CD4-positive, alpha-beta T cell treated with Interleukin-6 at 100 ng/mL for 8 hours (primary cell): ENCODE results near the gene RPA4.
"Not testable (repeated sequence)": the region's sequence is repeated elsewhere in the genome, so short reads cannot be mapped to it uniquely, and the experiment has no call there.

ENCODE experiments used
- DNase-seq: peaks from one replicate; pipeline ENCODE4 v3.0.0-alpha.2; 2020; ENCODE audit warnings: mixed read lengths, low spot score

The RPA4 gene, protein sequence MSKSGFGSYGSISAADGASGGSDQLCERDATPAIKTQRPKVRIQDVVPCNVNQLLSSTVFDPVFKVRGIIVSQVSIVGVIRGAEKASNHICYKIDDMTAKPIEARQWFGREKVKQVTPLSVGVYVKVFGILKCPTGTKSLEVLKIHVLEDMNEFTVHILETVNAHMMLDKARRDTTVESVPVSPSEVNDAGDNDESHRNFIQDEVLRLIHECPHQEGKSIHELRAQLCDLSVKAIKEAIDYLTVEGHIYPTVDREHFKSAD

DNA sequence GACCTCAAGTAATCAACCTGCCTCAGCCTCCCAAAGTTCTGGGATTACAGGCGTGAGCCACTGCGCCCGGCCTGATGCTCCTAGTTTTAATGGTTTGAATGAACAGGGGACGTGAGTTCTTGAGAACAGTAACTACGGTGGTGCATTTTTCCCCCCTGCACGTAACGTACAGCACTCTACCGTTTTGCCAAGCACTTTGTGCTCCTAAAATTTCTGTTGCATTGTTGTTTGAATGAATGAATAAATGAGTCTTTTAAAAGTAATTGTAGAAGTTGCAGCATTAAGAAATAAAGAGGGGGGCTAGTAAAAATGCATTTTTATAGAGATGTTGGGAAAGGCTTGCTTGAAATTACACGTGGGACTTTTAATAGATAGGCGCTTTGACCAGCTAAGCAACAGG, at the start of gene RPA4:
Gene RPA4 (plus strand): TSS at position 301 of the 400 bp plus-strand sequence. CDS start 403 bp downstream, outside the sequence.
- DNase-seq, result no peak

DNA sequence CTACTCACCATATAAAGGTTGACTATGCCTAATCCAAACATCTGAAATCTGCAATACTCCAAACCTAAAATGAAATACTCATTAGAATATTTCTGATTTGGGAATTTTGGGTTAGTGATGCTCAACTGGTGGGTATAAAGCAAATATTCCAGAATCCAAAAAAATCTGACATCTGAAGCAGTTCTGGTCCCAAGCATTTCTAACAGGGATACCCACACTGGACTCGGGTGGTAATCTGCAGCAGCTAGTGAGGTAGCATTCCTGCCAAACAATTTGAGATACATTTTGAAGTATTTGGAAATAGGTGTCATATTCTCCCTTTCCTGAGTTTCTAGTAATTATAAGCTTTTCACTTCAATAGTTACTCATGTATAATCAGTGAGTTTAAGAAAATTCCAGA, 49.6 kb upstream of the RPA4 start:
- DNase-seq, result no peak

DNA sequence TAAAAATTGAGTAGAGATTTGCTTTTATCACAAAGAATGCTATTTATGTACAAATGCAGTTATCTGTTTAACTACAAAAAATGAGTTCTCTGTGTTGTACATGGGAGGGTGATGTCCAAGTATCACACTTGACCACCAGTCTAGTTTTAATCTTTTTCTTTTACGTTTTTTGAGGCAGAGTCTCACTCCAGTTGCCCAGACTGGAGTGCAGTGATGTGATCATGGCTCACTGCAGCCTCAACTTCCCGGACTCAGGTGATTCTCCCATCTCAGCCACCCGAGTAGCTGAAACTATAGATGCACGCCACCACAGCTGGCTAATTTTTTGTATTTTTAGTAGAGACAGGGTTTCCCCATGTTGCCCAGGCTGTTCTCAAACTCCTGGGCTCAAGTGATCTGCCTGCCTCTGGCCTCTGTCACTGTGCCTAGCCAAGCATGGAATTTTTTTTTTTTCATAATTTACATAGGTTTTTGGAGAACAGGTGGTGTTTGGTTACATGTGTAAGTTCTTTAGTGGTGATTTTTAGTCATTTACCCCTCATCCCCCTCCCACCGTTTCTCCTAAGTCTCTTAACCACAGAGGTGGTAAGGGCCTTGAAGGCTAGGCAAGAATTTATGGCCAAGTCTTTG, 47.9 kb upstream of the RPA4 start:
- DNase-seq, result no peak

DNA sequence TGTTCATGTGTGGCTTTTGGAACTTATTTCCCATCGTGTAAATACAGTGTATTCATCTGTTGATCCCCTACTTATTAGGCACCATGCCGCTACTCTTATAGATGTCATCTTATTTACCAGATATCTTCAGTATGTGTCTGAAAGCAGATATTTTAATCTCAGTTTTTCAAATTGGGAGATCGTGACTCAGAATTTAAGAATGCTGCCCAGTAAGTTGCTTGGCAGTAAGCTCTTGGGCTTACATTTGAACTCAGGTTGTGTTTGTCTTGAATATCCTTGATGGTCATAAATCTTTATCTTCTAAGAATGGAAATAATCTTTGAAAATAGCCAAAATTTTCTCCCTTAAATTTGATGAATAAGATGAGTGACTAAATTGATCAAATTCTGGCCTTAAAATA, 45.9 kb upstream of the RPA4 start:
- DNase-seq, result no peak

DNA sequence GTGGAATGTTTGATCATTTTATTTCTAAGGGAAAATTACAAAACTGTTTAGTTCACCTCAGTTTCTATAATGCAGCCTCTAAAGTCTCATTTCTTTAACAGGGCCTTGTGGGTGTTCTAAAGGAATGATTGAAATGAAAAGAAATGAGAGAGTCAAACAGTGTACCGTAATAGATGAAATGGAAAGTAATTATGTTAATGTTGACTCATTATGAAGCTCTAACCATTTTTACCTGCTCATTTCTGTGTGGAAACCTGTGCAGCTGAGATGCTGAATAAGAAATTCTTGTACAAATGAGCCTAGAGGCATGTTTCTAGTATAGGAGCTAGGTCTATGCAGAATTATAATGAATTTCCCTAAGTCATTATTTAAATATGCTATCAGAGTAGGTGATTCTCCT, 45.2 kb upstream of the RPA4 start:
- no peak for DNase-seq

DNA sequence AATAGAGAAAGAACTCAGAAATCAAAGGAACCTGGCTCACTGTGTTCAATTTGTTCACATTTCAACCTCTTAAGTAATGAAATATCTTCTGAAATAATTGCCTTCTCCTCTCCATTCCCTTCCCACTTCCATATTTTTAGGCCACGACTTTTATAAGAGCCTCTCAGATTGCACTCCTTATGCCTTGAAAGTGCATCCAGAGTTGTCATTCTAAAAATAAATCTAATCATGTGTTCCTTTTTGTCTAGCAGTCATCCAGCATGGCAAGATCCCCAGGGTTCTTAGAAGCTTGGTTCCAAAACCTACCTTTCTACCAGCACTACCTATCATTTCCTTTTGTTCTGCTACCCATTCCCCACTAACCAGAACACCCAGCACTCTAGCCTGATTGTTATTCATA, 42.4 kb upstream of the RPA4 start:
- no peak for DNase-seq

DNA sequence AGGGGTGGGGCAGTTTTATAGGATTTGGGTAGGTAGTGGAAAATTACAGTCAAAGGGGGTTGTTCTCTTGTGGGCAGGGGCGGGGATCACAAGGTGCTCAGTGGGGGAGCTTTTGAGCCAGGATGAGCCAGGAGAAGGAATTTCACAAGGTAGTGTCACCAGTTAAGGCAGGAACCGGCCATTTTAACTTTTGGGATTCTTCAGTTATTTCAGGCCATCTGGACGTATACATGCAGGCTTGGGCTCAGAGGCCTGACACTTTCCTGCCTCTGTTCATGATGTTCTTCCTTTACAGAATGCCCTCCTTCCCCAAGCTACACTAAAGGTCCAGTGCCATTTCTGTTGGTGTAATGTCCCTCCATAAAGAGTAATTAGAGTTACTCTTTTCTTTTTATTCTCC, 41.8 kb upstream of the RPA4 start:
- DNase-seq, result not testable (repeated sequence)

DNA sequence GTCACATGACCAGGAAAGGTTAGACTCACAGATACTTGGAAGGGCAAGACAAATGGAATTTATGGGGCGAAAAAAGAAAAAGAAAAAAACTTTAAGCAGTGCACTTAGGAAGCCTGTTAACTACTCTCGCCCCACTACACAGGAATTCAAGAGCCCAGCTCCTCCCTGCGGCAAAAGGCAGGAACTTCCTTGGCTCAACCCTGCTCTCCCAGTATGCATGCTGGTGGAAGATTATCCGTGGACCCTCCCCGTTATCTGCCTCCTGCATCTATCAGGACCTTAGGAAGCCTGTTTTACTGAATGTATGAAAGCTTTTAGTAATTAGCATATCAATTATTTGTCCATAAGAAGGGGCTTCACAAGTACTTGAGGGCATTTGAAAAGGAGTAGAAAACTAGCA, 40.1 kb upstream of the RPA4 start:
- DNase-seq, result no peak

DNA sequence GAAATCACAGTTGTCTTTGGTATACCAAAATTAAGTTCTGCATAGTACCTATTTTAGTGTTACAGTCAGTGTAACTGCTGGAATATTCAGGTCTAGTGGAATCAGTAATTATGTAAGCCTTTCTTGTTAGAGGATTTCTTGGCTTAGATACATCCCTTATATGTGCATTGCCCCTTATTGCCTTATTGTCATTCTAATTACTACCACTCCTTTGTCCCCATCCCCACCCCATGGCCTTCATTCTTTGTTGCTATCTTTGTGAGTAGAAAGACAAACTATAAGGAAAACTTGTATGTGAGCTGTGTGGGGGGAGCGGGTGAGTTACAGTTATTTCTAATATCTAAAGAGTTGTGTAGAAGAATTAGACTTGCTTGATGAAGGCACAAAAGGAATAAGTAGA, 36.9 kb upstream of the RPA4 start:
- DNase-seq, result no peak

DNA sequence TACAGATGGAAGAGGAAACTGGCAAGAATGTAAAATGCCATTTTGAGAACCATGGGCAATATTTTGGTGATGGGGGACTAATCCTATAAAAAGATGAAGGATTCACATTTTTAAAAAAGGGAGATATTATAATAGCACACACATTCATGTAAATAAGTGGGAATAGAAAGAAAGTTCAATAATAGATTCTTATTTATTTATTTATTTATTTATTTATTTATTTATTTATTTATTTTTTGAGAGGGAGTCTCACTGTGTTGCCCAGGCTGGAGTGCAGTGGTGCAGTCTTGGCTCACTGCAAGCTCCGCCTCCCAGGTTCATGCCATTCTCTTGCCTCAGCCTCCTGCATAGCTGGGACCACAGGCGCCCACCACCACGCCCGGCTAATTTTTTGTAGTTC, 24.3 kb upstream of the RPA4 start:
- DNase-seq, result not testable (repeated sequence)

DNA sequence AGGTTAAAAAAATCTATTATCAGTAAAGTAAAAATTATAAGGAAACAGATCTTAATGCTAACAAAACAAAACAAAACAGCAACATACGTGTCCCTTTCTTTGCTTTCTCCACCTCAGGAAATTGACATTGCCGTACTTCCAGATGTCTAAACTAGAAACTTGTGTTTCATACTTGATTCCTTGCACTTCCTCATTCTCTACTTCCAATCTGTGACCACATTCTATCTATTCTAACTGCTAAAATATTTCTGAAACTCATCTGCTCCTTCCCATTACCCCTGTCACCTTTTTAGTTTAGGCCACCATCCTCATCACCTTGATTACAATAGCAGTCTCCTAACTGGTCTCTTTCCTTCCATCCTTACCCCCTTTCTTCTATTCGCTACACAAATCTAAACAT, 22.5 kb upstream of the RPA4 start:
- no peak for DNase-seq

DNA sequence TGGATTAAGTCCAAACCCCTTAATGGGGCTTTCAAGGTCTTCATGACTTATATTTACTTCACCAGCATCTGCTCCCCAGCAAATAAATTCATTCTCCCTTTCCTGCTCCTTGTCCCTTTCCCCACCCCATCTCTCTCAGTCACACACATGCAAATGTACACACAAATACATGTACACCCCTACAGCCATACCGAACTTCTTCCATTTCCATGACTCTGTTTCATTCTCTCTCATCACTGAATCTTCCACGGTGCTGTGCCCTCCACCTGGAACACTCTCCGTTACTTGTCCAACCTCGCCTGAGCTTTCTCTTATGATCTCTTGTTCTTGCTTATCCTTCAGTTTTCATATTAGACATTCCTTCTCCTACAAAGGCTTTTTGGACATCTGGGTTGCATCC, 22.0 kb upstream of the RPA4 start:
- no peak for DNase-seq

DNA sequence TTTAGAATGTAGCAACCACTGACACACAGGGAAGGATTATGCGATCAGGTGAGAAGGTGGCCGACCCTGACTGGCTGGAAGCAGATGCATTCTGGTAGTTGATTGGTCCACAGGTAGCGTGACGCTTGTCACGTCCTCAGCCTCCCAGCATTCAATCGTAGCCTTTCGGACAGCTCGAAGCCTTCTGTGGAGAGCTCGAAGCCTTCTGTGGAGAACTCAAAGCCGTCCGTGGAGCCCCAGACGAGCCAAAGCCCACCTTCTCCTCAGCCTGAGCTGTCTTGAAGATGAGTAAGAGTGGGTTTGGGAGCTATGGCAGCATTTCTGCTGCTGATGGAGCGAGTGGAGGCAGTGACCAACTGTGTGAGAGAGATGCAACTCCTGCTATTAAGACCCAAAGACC, 319 bp downstream of the RPA4 start:
- no peak for DNase-seq

DNA sequence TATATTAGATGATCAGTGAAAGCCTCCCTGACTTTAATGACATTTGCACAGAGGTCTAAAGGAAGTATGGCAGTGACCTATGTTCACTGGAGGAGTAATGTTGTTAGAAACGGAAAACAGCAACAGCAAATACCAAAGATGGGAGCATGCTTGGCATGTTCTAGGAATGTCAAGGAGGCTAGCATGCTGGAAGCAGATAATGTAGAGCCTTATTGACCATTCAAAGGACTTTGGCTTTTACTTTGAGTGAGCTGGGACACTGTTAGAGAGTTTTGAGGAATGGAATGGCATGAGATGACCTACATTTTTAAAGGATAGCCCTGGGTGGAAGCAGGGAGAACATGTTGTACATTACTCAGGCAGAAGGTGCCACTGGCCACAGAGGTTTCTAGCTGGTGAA, 6.0 kb downstream of the RPA4 start:
- no peak for DNase-seq

DNA sequence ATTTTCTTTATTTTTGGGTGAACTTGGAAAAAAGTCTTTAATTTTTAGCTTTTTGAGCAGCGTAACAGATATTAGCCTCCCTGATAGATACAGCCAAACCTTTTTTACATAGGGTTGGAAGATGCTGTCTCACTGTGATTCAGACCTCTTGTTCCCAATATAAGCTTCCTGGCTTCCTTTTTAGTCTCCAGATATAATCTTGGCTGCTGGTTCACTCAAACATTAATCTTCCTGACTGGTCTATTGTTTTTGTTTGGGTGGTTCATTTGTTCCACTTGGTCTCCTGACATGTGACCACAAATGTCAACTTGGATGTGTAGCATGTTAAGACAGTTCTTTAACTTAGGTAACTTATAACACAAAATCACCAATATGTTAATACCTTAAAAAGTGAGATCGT, 23.0 kb downstream of the RPA4 start:
- no peak for DNase-seq

DNA sequence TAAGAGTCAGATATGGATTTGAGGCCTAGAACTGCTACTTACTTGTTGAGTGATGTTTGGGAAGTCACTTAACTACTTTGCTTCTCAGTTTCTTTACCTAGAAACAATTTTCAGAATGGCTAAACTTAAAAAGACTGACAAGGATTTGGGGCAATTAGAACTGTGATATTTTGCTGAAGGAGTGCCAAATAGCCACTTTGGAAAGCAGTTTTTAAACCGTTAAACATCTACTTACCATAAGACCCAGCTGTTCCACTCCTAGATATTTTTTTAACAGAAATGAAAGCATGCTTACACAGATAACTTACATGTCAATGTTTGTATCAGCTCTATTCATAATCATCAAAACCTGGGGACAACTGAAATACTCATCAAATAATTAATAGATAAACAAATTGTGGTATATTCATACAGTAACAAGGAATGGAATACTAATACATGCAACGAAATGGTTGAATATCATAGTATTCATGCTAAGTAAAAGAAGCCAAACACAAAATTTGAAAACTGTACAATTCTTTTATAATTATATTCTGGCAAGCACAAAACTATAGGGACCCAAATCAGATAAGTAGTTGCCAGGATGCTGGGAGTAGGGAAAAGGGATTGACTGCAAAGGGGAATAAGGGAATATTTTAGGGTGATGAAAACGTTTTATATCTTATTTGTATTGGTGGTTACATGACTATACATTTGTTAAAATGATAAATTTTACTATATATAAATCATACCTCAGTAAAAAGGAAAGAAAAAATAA, 24.0 kb downstream of the RPA4 start:
- no peak for DNase-seq

DNA sequence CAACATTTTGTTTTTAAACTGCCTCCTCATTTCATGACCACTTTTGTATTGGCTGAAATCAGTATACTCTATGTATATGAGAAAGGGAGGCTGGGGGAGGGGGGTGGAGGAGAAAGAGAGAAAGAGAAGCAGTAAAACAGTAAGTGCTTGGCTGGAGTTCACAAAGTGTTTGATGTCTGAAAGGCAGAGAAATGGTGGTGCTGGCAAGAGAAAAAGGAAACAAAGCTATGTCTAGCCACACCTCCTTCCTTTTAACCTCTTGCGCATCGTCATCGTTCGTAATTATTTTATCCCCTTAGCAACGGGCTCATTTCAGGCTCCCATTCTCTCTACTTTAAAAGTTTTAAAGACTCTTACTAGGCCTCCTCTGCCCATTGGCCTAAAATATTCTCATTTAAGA, 25.6 kb downstream of the RPA4 start:
- no peak for DNase-seq

DNA sequence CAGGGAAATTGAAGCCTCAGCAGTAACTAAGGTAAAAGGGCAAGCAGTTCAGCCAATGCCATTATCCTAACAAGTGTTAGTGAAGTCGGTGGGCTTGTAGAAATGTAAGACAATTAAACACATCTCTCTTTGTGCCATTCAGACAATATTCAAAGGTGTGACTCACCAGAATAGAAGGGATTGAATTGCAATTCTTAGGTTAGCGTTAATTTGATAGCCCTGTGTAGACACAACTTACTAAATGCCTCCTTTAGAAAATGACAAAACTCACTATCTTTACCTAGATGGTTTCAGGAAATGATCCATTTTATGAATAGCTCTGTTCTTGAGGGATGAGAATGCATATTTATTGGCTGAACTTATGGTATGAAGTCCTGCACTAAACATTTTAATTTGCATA, 35.2 kb downstream of the RPA4 start:
- no peak for DNase-seq

DNA sequence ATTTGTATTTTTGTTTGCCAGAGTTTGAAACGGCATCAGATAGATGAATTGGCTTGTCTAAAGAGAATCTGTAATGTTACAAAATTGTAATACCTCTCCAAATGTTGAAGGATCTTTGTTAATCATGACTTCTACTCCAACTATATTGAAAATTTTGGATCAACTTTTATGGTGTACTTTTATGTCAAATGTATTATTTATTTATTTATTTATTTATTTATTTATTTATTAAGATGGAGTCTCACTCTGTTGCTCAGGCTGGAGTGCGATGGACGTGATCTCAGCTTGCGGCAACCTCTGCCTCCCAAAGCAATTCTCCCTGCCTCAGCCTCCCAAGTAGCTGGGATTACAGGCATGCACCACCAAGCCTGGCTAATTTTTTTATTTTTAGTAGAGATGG, 36.0 kb downstream of the RPA4 start:
- DNase-seq, result no peak

DNA sequence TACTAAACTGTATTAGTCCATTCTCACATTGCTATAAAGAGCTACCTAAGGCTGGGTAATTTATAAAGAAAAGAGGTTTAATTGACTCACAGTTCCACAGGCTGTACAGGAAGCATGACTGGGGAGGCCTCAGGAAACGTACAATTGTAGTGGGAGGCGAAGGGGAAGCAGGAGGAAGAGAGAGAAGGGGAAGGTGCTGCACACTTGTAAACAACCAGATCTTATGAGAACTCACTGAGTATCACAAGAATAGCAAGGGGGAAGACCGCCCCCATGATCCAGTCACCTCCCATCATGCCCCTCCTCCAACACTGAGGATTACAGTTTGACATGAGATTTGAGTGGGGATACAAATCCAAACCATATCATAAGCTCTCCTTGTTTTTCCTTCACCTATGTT, 40.9 kb downstream of the RPA4 start:
- no peak for DNase-seq

DNA sequence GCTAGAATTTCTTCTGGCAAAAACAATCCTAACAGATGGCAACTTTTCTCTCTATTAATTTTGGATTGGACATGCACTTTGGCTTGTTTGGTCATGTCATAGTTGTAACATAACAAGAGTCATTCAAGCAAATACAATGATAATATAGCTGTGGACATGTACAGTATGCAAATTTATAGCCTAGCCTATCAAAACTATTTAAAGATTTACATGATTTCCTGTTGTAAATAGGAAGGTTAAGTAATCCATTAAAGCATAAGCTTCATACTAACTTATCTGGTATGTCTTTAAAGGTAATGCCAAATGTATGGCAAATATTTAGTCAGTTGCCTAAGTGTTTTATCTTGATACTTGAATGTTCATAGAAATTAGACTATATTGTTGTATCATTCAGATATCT, 45.3 kb downstream of the RPA4 start:
- DNase-seq, result no peak
